ENCODE results near the gene KNDC1.

KNDC1 gene

GRCh38 chr10:133183646-133184378 is 23.8 kb downstream of the KNDC1 start:
- Histone ChIP-seq H3K36me3 (ENCODE audit: control insufficient read depth, insufficient read depth, low read length) (no peaks in the 10 kb centered on the region), H3K9ac (ENCODE audit: low read length) (no peak overlapping the region), H3K27me3 (ENCODE audit: control insufficient read depth, insufficient read depth, low read length) (no peaks in the 10 kb centered on the region), H3K4me3 (ENCODE audit: low read length) (no peak overlapping the region), H3K27ac (ENCODE audit: low read depth, low read length) (no peak overlapping the region), H3K4me1 (ENCODE audit: control insufficient read depth, insufficient read depth, low read length) (no peaks in the 10 kb centered on the region)

- Histone ChIP-seq H3K4me1 (ENCODE audit: control insufficient read depth, insufficient read depth, low read length) (no peaks in the 10 kb centered on the region), H3K36me3 (ENCODE audit: control insufficient read depth, insufficient read depth, low read length) (no peaks in the 10 kb centered on the region), H3K4me3 (ENCODE audit: low read length) (no peak overlapping the region), H3K27ac (ENCODE audit: low read depth, low read length) (no peak overlapping the region), H3K27me3 (ENCODE audit: control insufficient read depth, insufficient read depth, low read length) (no peaks in the 10 kb centered on the region), H3K9ac (ENCODE audit: low read length) (no peak overlapping the region)
Observed at GRCh38 chr10:133184591-133185244, 24.7 kb downstream of the KNDC1 start.

GRCh38 chr10:133185421-133185820 is 25.4 kb downstream of the KNDC1 start:
- Histone ChIP-seq H3K4me1 (ENCODE audit: control insufficient read depth, insufficient read depth, low read length) (no peaks in the 10 kb centered on the region), H3K36me3 (ENCODE audit: control insufficient read depth, insufficient read depth, low read length) (no peaks in the 10 kb centered on the region), H3K4me3 (ENCODE audit: low read length) (no peak overlapping the region), H3K27ac (ENCODE audit: low read depth, low read length) (no peak overlapping the region), H3K27me3 (ENCODE audit: control insufficient read depth, insufficient read depth, low read length) (no peaks in the 10 kb centered on the region), H3K9ac (ENCODE audit: low read length) (no peak overlapping the region)

GRCh38 chr10:133185916-133186315 is 25.9 kb downstream of the KNDC1 start:
- Histone ChIP-seq H3K4me1 (ENCODE audit: control insufficient read depth, insufficient read depth, low read length) (no peaks in the 10 kb centered on the region), H3K27ac (ENCODE audit: low read depth, low read length) (no peak overlapping the region), H3K36me3 (ENCODE audit: control insufficient read depth, insufficient read depth, low read length) (no peaks in the 10 kb centered on the region), H3K9ac (ENCODE audit: low read length) (no peak overlapping the region), H3K4me3 (ENCODE audit: low read length) (no peak overlapping the region), H3K27me3 (ENCODE audit: control insufficient read depth, insufficient read depth, low read length) (no peaks in the 10 kb centered on the region)

- no peak overlapping the region for H3K27ac ChIP-seq (ENCODE audit: low read depth, low read length)
- H3K36me3 ChIP-seq (ENCODE audit: control insufficient read depth, insufficient read depth, low read length), result no peaks in the 10 kb centered on the region
- no peaks in the 10 kb centered on the region for H3K4me1 ChIP-seq (ENCODE audit: control insufficient read depth, insufficient read depth, low read length)
- H3K9ac ChIP-seq (ENCODE audit: low read length), result no peak overlapping the region
- H3K4me3 ChIP-seq (ENCODE audit: low read length), result no peak overlapping the region
- no peaks in the 10 kb centered on the region for H3K27me3 ChIP-seq (ENCODE audit: control insufficient read depth, insufficient read depth, low read length)
Observed at GRCh38 chr10:133186416-133187090, 26.5 kb downstream of the KNDC1 start.

- no peaks in the 10 kb centered on the region for H3K36me3 ChIP-seq (ENCODE audit: control insufficient read depth, insufficient read depth, low read length)
- H3K27ac ChIP-seq (ENCODE audit: low read depth, low read length), result no peak overlapping the region
Observed at GRCh38 chr10:133187091-133187905, 27.3 kb downstream of the KNDC1 start.

GRCh38 chr10:133187906-133188681 is 28.1 kb downstream of the KNDC1 start:
- Histone ChIP-seq H3K27ac (ENCODE audit: low read depth, low read length) (no peak overlapping the region), H3K4me3 (ENCODE audit: low read length) (no peak overlapping the region), H3K27me3 (ENCODE audit: control insufficient read depth, insufficient read depth, low read length) (no peaks in the 10 kb centered on the region), H3K36me3 (ENCODE audit: control insufficient read depth, insufficient read depth, low read length) (no peaks in the 10 kb centered on the region), H3K4me1 (ENCODE audit: control insufficient read depth, insufficient read depth, low read length) (no peaks in the 10 kb centered on the region), H3K9ac (ENCODE audit: low read length) (no peak overlapping the region)

More at GRCh38 chr10:133187091-133187905, 27.3 kb downstream of the KNDC1 start:
- no peaks in the 10 kb centered on the region for H3K4me1 ChIP-seq (ENCODE audit: control insufficient read depth, insufficient read depth, low read length)
- no peaks in the 10 kb centered on the region for H3K27me3 ChIP-seq (ENCODE audit: control insufficient read depth, insufficient read depth, low read length)
- H3K9ac ChIP-seq (ENCODE audit: low read length), result no peak overlapping the region
- H3K4me3 ChIP-seq (ENCODE audit: low read length), result no peak overlapping the region

- Histone ChIP-seq H3K27ac (ENCODE audit: low read depth, low read length) (no peak overlapping the region), H3K4me3 (ENCODE audit: low read length) (no peak overlapping the region), H3K27me3 (ENCODE audit: control insufficient read depth, insufficient read depth, low read length) (no peaks in the 10 kb centered on the region), H3K36me3 (ENCODE audit: control insufficient read depth, insufficient read depth, low read length) (no peaks in the 10 kb centered on the region), H3K4me1 (ENCODE audit: control insufficient read depth, insufficient read depth, low read length) (no peaks in the 10 kb centered on the region), H3K9ac (ENCODE audit: low read length) (no peak overlapping the region)
Observed at GRCh38 chr10:133189256-133189655, 29.2 kb downstream of the KNDC1 start.

GRCh38 chr10:133189726-133190125 is 29.7 kb downstream of the KNDC1 start:
- Histone ChIP-seq H3K4me3 (ENCODE audit: low read length) (no peak overlapping the region), H3K36me3 (ENCODE audit: control insufficient read depth, insufficient read depth, low read length) (no peaks in the 10 kb centered on the region), H3K4me1 (ENCODE audit: control insufficient read depth, insufficient read depth, low read length) (no peaks in the 10 kb centered on the region), H3K9ac (ENCODE audit: low read length) (no peak overlapping the region), H3K27me3 (ENCODE audit: control insufficient read depth, insufficient read depth, low read length) (no peaks in the 10 kb centered on the region), H3K27ac (ENCODE audit: low read depth, low read length) (no peak overlapping the region)

GRCh38 chr10:133190225-133190624 is 30.2 kb downstream of the KNDC1 start:
- no peaks in the 10 kb centered on the region for H3K27me3 ChIP-seq (ENCODE audit: control insufficient read depth, insufficient read depth, low read length)
- H3K4me1 ChIP-seq (ENCODE audit: control insufficient read depth, insufficient read depth, low read length), result no peaks in the 10 kb centered on the region
- H3K4me3 ChIP-seq (ENCODE audit: low read length), result no peak overlapping the region
- no peak overlapping the region for H3K9ac ChIP-seq (ENCODE audit: low read length)
- H3K36me3 ChIP-seq (ENCODE audit: control insufficient read depth, insufficient read depth, low read length), result no peaks in the 10 kb centered on the region
- H3K27ac ChIP-seq (ENCODE audit: low read depth, low read length), result no peak overlapping the region

- H3K27ac ChIP-seq (ENCODE audit: low read depth, low read length), result no peak overlapping the region
- H3K9ac ChIP-seq (ENCODE audit: low read length), result no peak overlapping the region
- H3K36me3 ChIP-seq (ENCODE audit: control insufficient read depth, insufficient read depth, low read length), result no peaks in the 10 kb centered on the region
- H3K27me3 ChIP-seq (ENCODE audit: control insufficient read depth, insufficient read depth, low read length), result no peaks in the 10 kb centered on the region
- H3K4me1 ChIP-seq (ENCODE audit: control insufficient read depth, insufficient read depth, low read length), result no peaks in the 10 kb centered on the region
- no peak overlapping the region for H3K4me3 ChIP-seq (ENCODE audit: low read length)
Observed at GRCh38 chr10:133191651-133192050, 31.6 kb downstream of the KNDC1 start.

All from rectal smooth muscle tissue (tissue), 1 donor.